Measurements from ENCODE around the gene VAV3. TPM values are rescaled to one million over a fixed set of nuclear protein-coding genes. Genes with fewer than 3 reads are reported as not detected.

Gene VAV3
- polyA plus RNA-seq, 3 donors: 5.4 to 9.2 (median 9.0) TPM

- intact Hi-C loops (cut with micrococcal nuclease): no loop called here
- Histone ChIP-seq H3K4me1 (ENCODE audit: control insufficient read depth in 1 of 2, insufficient read depth in 2 of 2, low read length in 2 of 2) (no peaks in the 10 kb centered on the region), H3K27me3 (ENCODE audit: control insufficient read depth in 2 of 2, insufficient read depth in 2 of 2, low read length in 2 of 2) (no peaks in the 10 kb centered on the region), H3K79me2 (ENCODE audit: insufficient read depth, low read length) (no peaks in the 10 kb centered on the region), H3K27ac (ENCODE audit: low read depth in 1 of 2, low read length in 2 of 2) (no peak overlapping the region), H3K4me2 (replicated peaks; ENCODE audit: extremely low read depth, low read length, poor library complexity, severe bottlenecking) (no peak overlapping the region), H3K4me3 (replicated peaks in 1 of 3; ENCODE audit: low read depth in 2 of 3, low read length in 3 of 3) (no peak overlapping the region), H4K20me1 (ENCODE audit: insufficient read depth, low read length) (no peaks in the 10 kb centered on the region), H3K9me3 (replicated peaks in 1 of 2; ENCODE audit: control insufficient read depth in 1 of 2, insufficient read depth in 1 of 2, low read length in 2 of 2) (no peaks in the 10 kb centered on the region), H3K36me3 (replicated peaks in 1 of 2; ENCODE audit: control insufficient read depth in 1 of 2, insufficient read depth in 2 of 2, low read length in 2 of 2) (peaks cover 0 to 13% of the 10 kb centered on the region in 2 donors), H3K9ac (ENCODE audit: insufficient read depth, low read length, poor library complexity, severe bottlenecking) (no peak overlapping the region), H2AFZ (ENCODE audit: insufficient read depth, low read depth, low read length, poor library complexity, severe bottlenecking) (no peak overlapping the region)
- Mint-ChIP-seq H3K27ac (no peak overlapping the region), H3K9me3 (no peaks in the 10 kb centered on the region), H3K4me1 (no peaks in the 10 kb centered on the region), H3K27me3 (ENCODE audit: low read depth in 3 of 3) (no peaks in the 10 kb centered on the region), H3K4me3 (no peak overlapping the region), H3K36me3 (peaks cover 7 to 24% of the 10 kb centered on the region in 2 donors)
- DNase-seq: no peak
- WGBS (ENCODE audit: insufficient coverage): no CpG with 5 or more reads among the region's 4 CpGs
- no peak for TF ChIP-seq CTCF (IDR thresholded peaks at IDR 0.05)
These were observed 339.5 kb downstream of the VAV3 start for GRCh38 chr1:107625405-107626029.

- intact Hi-C loops (cut with micrococcal nuclease): no loop called here
- Mint-ChIP-seq H3K9me3 (no peaks in the 10 kb centered on the region), H3K27ac (no peak overlapping the region), H3K4me1 (no peaks in the 10 kb centered on the region), H3K4me3 (no peak overlapping the region), H3K27me3 (ENCODE audit: low read depth in 3 of 3) (no peaks in the 10 kb centered on the region), H3K36me3 (peaks cover 13 to 30% of the 10 kb centered on the region in 2 donors)
- H3K4me1 ChIP-seq (ENCODE audit: control insufficient read depth in 1 of 2, insufficient read depth in 2 of 2, low read length in 2 of 2): no peaks in the 10 kb centered on the region
- no CpG with 5 or more reads among the region's 2 CpGs for WGBS (ENCODE audit: insufficient coverage)
- no peak overlapping the region for H2AFZ ChIP-seq (ENCODE audit: insufficient read depth, low read depth, low read length, poor library complexity, severe bottlenecking)
- H3K27ac ChIP-seq (ENCODE audit: low read depth in 1 of 2, low read length in 2 of 2): no peak overlapping the region
- H3K9me3 ChIP-seq (replicated peaks in 1 of 2; ENCODE audit: control insufficient read depth in 1 of 2, insufficient read depth in 1 of 2, low read length in 2 of 2): no peaks in the 10 kb centered on the region
- H3K79me2 ChIP-seq (ENCODE audit: insufficient read depth, low read length): no peaks in the 10 kb centered on the region
- H3K27me3 ChIP-seq (ENCODE audit: control insufficient read depth in 2 of 2, insufficient read depth in 2 of 2, low read length in 2 of 2): no peaks in the 10 kb centered on the region
- H3K4me3 ChIP-seq (replicated peaks in 1 of 3; ENCODE audit: low read depth in 2 of 3, low read length in 3 of 3): no peak overlapping the region
- no peak for DNase-seq
- peaks cover 0 to 13% of the 10 kb centered on the region in 2 donors for H3K36me3 ChIP-seq (replicated peaks in 1 of 2; ENCODE audit: control insufficient read depth in 1 of 2, insufficient read depth in 2 of 2, low read length in 2 of 2)
- H4K20me1 ChIP-seq (ENCODE audit: insufficient read depth, low read length): no peaks in the 10 kb centered on the region
- no peak overlapping the region for H3K4me2 ChIP-seq (replicated peaks; ENCODE audit: extremely low read depth, low read length, poor library complexity, severe bottlenecking)
- H3K9ac ChIP-seq (ENCODE audit: insufficient read depth, low read length, poor library complexity, severe bottlenecking): no peak overlapping the region
- TF ChIP-seq CTCF (IDR thresholded peaks at IDR 0.05): no peak
These were observed 341.5 kb downstream of the VAV3 start for GRCh38 chr1:107623431-107623830.

All from CD14-positive monocyte (primary cell).